BLaER1 treated with 17β-estradiol and CSF1 and Interleukin-3, amounts not matched to agents 10 nM and 100 nM (cell line): Measurements from ENCODE around the gene TNRC18.
"Not testable (repeated sequence)": the region's sequence is repeated elsewhere in the genome, so short reads cannot be mapped to it uniquely, and the experiment has no call there.

Source experiments
- H3K27ac ChIP-seq, 11 experiments: shearing (Covaris generic); formaldehyde crosslinking; 2 replicates each; pipeline ENCODE4 v1.8.1; 2022
- H3K27me3 ChIP-seq, 11 experiments: shearing (Covaris generic); formaldehyde crosslinking; 2 replicates each; pipeline ENCODE4 v1.8.1; 2022
- H3K36me3 ChIP-seq, 11 experiments: shearing (Covaris generic); formaldehyde crosslinking; 2 replicates each; pipeline ENCODE4 v1.8.1; 2022
- H3K4me1 ChIP-seq, 10 experiments: shearing (Covaris generic); formaldehyde crosslinking; 2 replicates each; pipeline ENCODE4 v1.8.1; 2022
- H3K4me2 ChIP-seq, 11 experiments: shearing (Covaris generic); formaldehyde crosslinking; 2 replicates each; pipeline ENCODE4 v1.8.1; 2022
- H3K4me3 ChIP-seq, 10 experiments: shearing (Covaris generic); formaldehyde crosslinking; 2 replicates each; pipeline ENCODE4 v1.8.1; 2022
- H3K9ac ChIP-seq, 11 experiments: shearing (Covaris generic); formaldehyde crosslinking; 2 replicates each; pipeline ENCODE4 v1.8.1; 2022
- H3K9me3 ChIP-seq, 11 experiments: shearing (Covaris generic); formaldehyde crosslinking; replicated peaks in 1 of 11; 2 replicates each; pipeline ENCODE4 v1.8.1; 2022
- H4K20me1 ChIP-seq, 11 experiments: shearing (Covaris generic); formaldehyde crosslinking; 2 replicates each; pipeline ENCODE4 v1.8.1; 2022
- Cebpa-rat ChIP-seq, 11 experiments: shearing (Covaris generic); IDR thresholded peaks; 2 replicates each; pipeline ENCODE4 v1.8.1; 2022

TNRC18 gene

GRCh38 chr7:5282543-5283316 is 140.9 kb downstream of the TNRC18 start, which contains the start of gene SLC29A4:
Gene SLC29A4, plus strand, starts transcription at chr7:5282943. Its CDS starts 4,874 bp downstream, at chr7:5287817.
- Histone ChIP-seq H4K20me1 (peaks cover 0 to 9% (median 6%) of the 10 kb centered on the region in 11 experiments; a peak in 7 of 22 replicates), H3K27me3 (peaks cover 0 to 3% (median 0%) of the 10 kb centered on the region in 11 experiments; a peak in 1 of 22 replicates), H3K36me3 (no peaks in the 10 kb centered on the region; a peak in 1 of 22 replicates), H3K4me3 (peak within 1 kb of the TSS; percentile 36 to 68 (median 56)), H3K4me2 (peak within 1 kb of the TSS; percentile 79 to 93 (median 88)), H3K9me3 (no peaks in the 10 kb centered on the region), H3K9ac (peak within 1 kb of the TSS in 10 of 11 experiments; percentile 30 to 73 (median 63); a peak in 17 of 22 replicates), H3K27ac (no peak within 1 kb of the TSS; a peak in 1 of 22 replicates), H3K4me1 (peaks cover 4 to 25% (median 17%) of the 10 kb centered on the region in 10 experiments; a peak in 17 of 20 replicates)
- TF ChIP-seq Cebpa-rat (IDR thresholded peaks at IDR 0.05) = no peak

- H3K4me1 ChIP-seq = peaks cover 4 to 23% (median 17%) of the 10 kb centered on the region in 10 experiments; a peak in 17 of 20 replicates
- H3K4me2 ChIP-seq, H4K20me1 ChIP-seq, H3K9ac ChIP-seq, H3K4me3 ChIP-seq, H3K27me3 ChIP-seq, H3K9me3 ChIP-seq, H3K27ac ChIP-seq, H3K36me3 ChIP-seq: not testable (repeated sequence)
These were observed 141.8 kb downstream of the TNRC18 start for GRCh38 chr7:5281598-5282500.

- Histone ChIP-seq H3K4me2 (no peak overlapping the region), H3K4me1 (peaks cover 4 to 12% (median 8%) of the 10 kb centered on the region in 10 experiments; a peak in 14 of 20 replicates), H3K4me3 (no peak overlapping the region), H3K27me3 (peaks cover 0 to 3% (median 0%) of the 10 kb centered on the region in 11 experiments; a peak in 1 of 22 replicates), H3K27ac (no peak overlapping the region), H3K9ac (no peak overlapping the region), H3K36me3 (no peaks in the 10 kb centered on the region), H4K20me1 (peaks cover 0 to 6% (median 4%) of the 10 kb centered on the region in 11 experiments; a peak in 5 of 22 replicates), H3K9me3 (no peaks in the 10 kb centered on the region)
- TF ChIP-seq Cebpa-rat (IDR thresholded peaks at IDR 0.05) = no peak
These were observed 143.9 kb downstream of the TNRC18 start for GRCh38 chr7:5279734-5280133.

GRCh38 chr7:5278766-5279165 is 144.9 kb downstream of the TNRC18 start:
- Histone ChIP-seq H3K4me2 (no peak overlapping the region), H3K27me3 (peaks cover 0 to 3% (median 0%) of the 10 kb centered on the region in 11 experiments; a peak in 1 of 22 replicates), H3K4me3 (no peak overlapping the region), H4K20me1 (no peaks in the 10 kb centered on the region), H3K9ac (no peak overlapping the region), H3K4me1 (peaks cover 0 to 7% (median 5%) of the 10 kb centered on the region in 10 experiments; a peak in 10 of 20 replicates), H3K27ac (no peak overlapping the region), H3K36me3 (no peaks in the 10 kb centered on the region), H3K9me3 (no peaks in the 10 kb centered on the region)
- no peak for TF ChIP-seq Cebpa-rat (IDR thresholded peaks at IDR 0.05)

GRCh38 chr7:5276611-5277010 is 147.0 kb downstream of the TNRC18 start:
- no peaks in the 10 kb centered on the region for H4K20me1 ChIP-seq
- no peak overlapping the region for H3K9ac ChIP-seq
- H3K9me3 ChIP-seq = no peaks in the 10 kb centered on the region
- no peak for TF ChIP-seq Cebpa-rat (IDR thresholded peaks at IDR 0.05)
- H3K4me2 ChIP-seq = no peak overlapping the region
- no peak overlapping the region for H3K27ac ChIP-seq
- H3K27me3 ChIP-seq = no peaks in the 10 kb centered on the region
- H3K36me3 ChIP-seq = no peaks in the 10 kb centered on the region
- no peak overlapping the region for H3K4me3 ChIP-seq
- 0 out of 20 replicates have a peak, but pooled peaks cover 0 to 3% (median 0%) of the 10 kb centered on the region in 10 experiments for H3K4me1 ChIP-seq

- H3K9ac ChIP-seq, H3K4me3 ChIP-seq, H3K27me3 ChIP-seq, H3K4me2 ChIP-seq, H3K9me3 ChIP-seq, H3K36me3 ChIP-seq, H4K20me1 ChIP-seq, H3K27ac ChIP-seq, H3K4me1 ChIP-seq: not testable (repeated sequence)
These were observed 147.5 kb downstream of the TNRC18 start for GRCh38 chr7:5276123-5276522.

GRCh38 chr7:5275510-5275909 is 148.1 kb downstream of the TNRC18 start:
- not testable (repeated sequence) for H3K9ac ChIP-seq, H4K20me1 ChIP-seq, H3K27ac ChIP-seq, H3K27me3 ChIP-seq, H3K4me3 ChIP-seq, H3K4me1 ChIP-seq, H3K4me2 ChIP-seq, H3K36me3 ChIP-seq, H3K9me3 ChIP-seq

GRCh38 chr7:5274985-5275431 is 148.6 kb downstream of the TNRC18 start:
- not testable (repeated sequence) for H4K20me1 ChIP-seq, H3K9me3 ChIP-seq, H3K27me3 ChIP-seq, H3K4me1 ChIP-seq, H3K4me2 ChIP-seq, H3K4me3 ChIP-seq, H3K9ac ChIP-seq, H3K27ac ChIP-seq, H3K36me3 ChIP-seq

- H3K9ac ChIP-seq = no peak overlapping the region
- no peaks in the 10 kb centered on the region for H4K20me1 ChIP-seq
- H3K27me3 ChIP-seq = no peaks in the 10 kb centered on the region
- TF ChIP-seq Cebpa-rat (IDR thresholded peaks at IDR 0.05) = no peak
- 0 out of 20 replicates have a peak, but pooled peaks cover 0 to 3% (median 0%) of the 10 kb centered on the region in 10 experiments for H3K4me1 ChIP-seq
- no peaks in the 10 kb centered on the region for H3K36me3 ChIP-seq
- H3K9me3 ChIP-seq = no peaks in the 10 kb centered on the region
- no peak overlapping the region for H3K4me2 ChIP-seq
- H3K4me3 ChIP-seq = no peak overlapping the region
- H3K27ac ChIP-seq = no peak overlapping the region
These were observed 149.2 kb downstream of the TNRC18 start for GRCh38 chr7:5274441-5274840.

- not testable (repeated sequence) for H3K27ac ChIP-seq, H3K4me3 ChIP-seq, H3K9me3 ChIP-seq, H3K36me3 ChIP-seq, H3K4me1 ChIP-seq, H3K9ac ChIP-seq, H3K27me3 ChIP-seq, H3K4me2 ChIP-seq, H4K20me1 ChIP-seq
These were observed 149.7 kb downstream of the TNRC18 start for GRCh38 chr7:5273831-5274405.
